GM13976 (cell line): ENCODE data around the gene CBX6.
A peak's percentile ranks its signal among the peaks of the same experiment; 100 is the strongest.
"Not testable (repeated sequence)": the region's sequence is repeated elsewhere in the genome, so short reads cannot be mapped to it uniquely, and the experiment has no call there.

Experiments used
- DNase-seq: peaks from one replicate; pipeline ENCODE4 v3.0.0; 2012; ENCODE audit warnings: low spot score
- CTCF ChIP-seq: IDR thresholded peaks from 2 replicates; pipeline ENCODE4 v1.5.1; 2012; ENCODE audit warnings: borderline replicate concordance, mild to moderate bottlenecking; ENCODE audit not compliant: insufficient read depth; ENCODE audit errors: extremely low read depth, missing control alignments, control extremely low read depth
- in situ Hi-C: fragments of 300-500 bp; cut with MboI; formaldehyde crosslinking; loops from one replicate; pipeline ENCODE4 v1.12.0; 2022; ENCODE audit warnings: low sequenced_read_pairs, mixed read lengths, inconsistent platforms; ENCODE audit not compliant: unreplicated experiment

Gene CBX6

GRCh38 chr22:38872172-38872830, at the start of gene CBX6:
Gene CBX6, minus strand, starts transcription at chr22:38872216. Its CDS starts 26 bp downstream, at chr22:38872190.
- in situ Hi-C loops = loop anchor here (10.0 kb wide), 2 partner anchors 122 to 252 kb away; no protein-coding TSS in a partner anchor
- no peak for TF ChIP-seq CTCF
- peak; percentile 96 for DNase-seq

GRCh38 chr22:38921806-38922205, 49.8 kb upstream of the CBX6 start:
- TF ChIP-seq CTCF = no peak

GRCh38 chr22:38921120-38921519, 49.1 kb upstream of the CBX6 start:
- in situ Hi-C loops = no loop called here
- no peak for DNase-seq

More at GRCh38 chr22:38921806-38922205, 49.8 kb upstream of the CBX6 start:
- DNase-seq = no peak
- in situ Hi-C loops = no loop called here

DNA sequence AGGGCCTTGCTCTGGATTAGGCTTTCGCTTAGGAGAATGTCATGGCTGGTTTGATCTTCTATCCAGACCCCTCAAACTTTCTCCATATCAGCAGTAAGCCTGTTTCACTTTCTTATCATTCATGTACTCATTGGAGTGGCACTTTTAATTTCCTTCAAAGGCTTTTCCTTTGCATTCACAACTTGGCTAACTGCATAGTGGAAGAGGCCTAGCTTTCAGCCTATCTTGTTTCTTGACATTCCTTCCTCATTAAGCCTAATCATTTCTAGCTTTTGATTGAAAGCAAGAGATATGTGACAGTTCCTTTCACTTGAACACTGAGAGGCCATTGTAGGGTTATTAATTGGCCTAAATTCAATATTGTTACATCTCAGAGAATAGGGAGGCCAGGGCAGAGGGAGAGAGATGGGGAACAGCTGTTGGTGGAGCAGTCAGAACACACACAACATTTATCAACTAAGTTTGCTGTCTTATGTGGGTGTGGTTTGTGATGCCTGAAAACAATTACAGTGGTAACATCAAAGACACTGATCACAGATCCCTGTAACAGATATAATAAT, 47.7 kb upstream of the CBX6 start:
- in situ Hi-C loops = no loop called here
- TF ChIP-seq CTCF = no peak
- DNase-seq = no peak

More at GRCh38 chr22:38921120-38921519, 49.1 kb upstream of the CBX6 start:
- TF ChIP-seq CTCF = no peak

- DNase-seq = no peak
- in situ Hi-C loops = no loop called here
- TF ChIP-seq CTCF = no peak
Measured at GRCh38 chr22:38911434-38911833, 39.4 kb upstream of the CBX6 start.

GRCh38 chr22:38907767-38908166, 35.8 kb upstream of the CBX6 start:
- TF ChIP-seq CTCF = no peak
- in situ Hi-C loops = no loop called here
- no peak for DNase-seq

GRCh38 chr22:38906052-38906451, 34.0 kb upstream of the CBX6 start:
- in situ Hi-C loops = no loop called here
- DNase-seq = no peak
- no peak for TF ChIP-seq CTCF

DNA sequence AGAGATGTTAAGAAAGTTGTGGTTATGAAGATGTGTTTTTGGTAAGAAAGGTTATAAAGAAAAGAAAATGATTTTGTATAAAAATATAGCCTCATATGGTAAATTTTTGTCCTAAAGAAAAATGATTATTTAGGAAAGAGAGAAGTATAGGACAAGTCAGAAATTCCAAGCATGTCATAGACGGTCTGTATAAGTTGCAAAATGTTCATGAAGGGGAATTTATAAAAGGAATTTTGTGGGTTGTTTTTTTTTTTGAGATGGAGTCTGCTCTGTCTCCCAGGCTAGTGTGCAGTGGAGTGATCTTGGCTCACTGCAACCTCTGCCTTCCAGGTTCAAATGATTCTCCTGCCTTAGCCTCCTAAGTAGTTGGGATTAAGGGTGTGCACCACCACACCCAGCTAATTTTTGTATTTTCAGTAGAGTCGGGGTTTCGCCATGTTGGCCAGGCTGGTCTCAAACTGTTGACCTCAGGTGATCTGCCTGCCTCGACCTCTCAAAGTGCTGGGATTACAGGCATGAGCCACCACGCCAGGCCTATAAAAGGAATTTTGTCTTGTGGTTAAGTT, 32.1 kb upstream of the CBX6 start:
- DNase-seq, in situ Hi-C loops: not testable (repeated sequence)
